ENCODE results near the gene SLC46A3. TPM values are rescaled to one million over a fixed set of nuclear protein-coding genes. Genes with fewer than 3 reads are reported as not detected.
A peak's percentile ranks its signal among the peaks of the same experiment; 100 is the strongest.

SLC46A3 gene
- total and polyA plus RNA-seq, 2 experiments from 2014 or later, result 27.9 to 48.5 TPM

- H3K9me2 ChIP-seq (replicated peaks; ENCODE audit: insufficient read depth), result no peaks in the 10 kb centered on the region
Measured at GRCh38 chr13:28755546-28755870, 36.7 kb upstream of the SLC46A3 start.

DNA sequence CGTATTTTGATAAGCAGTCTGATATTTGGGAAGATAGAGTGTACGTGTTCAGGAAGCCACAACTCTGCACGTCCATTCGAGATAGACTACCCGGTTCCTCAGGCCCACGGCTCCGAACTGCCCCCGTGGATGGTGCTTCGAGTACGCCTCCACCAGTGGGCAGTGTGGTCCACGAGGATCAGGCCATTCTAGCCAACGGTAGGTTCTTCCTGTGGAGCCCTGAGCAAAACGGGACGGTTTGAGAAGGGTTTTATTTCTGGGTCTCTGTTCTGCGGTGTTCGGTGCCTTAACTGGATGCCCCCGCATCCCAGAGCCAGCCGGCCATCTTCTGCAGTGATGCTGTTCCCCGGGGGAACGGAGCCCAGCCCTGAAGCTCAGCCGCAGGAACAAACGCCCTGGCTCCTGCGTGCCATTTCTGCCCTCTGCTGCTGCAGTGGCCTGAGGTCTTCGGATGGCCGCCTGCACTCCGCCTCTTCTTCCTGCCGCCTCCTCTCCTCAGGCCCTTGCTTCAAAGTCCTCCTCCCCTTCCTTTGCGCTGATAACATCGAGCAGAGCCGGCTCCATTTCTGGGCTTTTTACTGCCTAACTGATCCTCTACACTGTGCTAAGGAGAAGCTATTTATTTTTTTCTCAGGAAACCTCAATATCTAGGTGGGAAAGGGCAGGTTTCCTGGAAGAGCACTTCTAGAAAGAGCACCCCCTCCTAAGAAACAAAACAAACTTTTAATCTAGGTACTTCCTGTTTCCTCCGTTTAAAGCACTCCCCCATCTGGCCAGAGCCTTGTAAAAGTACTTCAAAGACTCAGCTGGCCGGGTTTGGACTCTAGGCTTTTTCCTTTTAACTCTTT, 36.2 kb upstream of the SLC46A3 start:
- TF ChIP-seq CTCF (IDR thresholded peaks at IDR 0.05; ENCODE audit: poor library complexity) (no peak), EZH2 (IDR thresholded peaks at IDR 0.05; ENCODE audit: borderline replicate concordance) (no peak), EZH2phosphoT487 (IDR thresholded peaks at IDR 0.05; ENCODE audit: low read depth, severe bottlenecking, unreplicated experiment) (no peak)
- Histone ChIP-seq H2AFZ (peak overlapping the region; percentile 54), H3K9me2 (replicated peaks; ENCODE audit: insufficient read depth) (no peaks in the 10 kb centered on the region), H3K9me3 (ENCODE audit: low read depth) (peaks cover 13% of the 10 kb centered on the region), H3K36me3 (replicated peaks; ENCODE audit: insufficient read depth, low read depth) (no peaks in the 10 kb centered on the region), H3K4me3 (no peak overlapping the region), H3K27me3 (no peaks in the 10 kb centered on the region), H3K4me2 (peak overlapping the region; percentile 63), H3K27ac (peak overlapping the region; percentile 49), H3K4me1 (ENCODE audit: insufficient read depth) (no peaks in the 10 kb centered on the region), H3K79me2 (no peaks in the 10 kb centered on the region), H4K20me1 (ENCODE audit: insufficient read depth, poor library complexity, severe bottlenecking) (no peaks in the 10 kb centered on the region)
- whole genome bisulfite sequencing (ENCODE audit: low lambda C conversion rate, missing lambda C conversion rate), result 62% methylated on average over 32 of the region's 32 CpGs
- DNase-seq (ENCODE audit: low spot score), result peak; percentile 46

More at GRCh38 chr13:28755546-28755870, 36.7 kb upstream of the SLC46A3 start:
- no peaks in the 10 kb centered on the region for H4K20me1 ChIP-seq (ENCODE audit: insufficient read depth, poor library complexity, severe bottlenecking)
- H3K4me1 ChIP-seq (ENCODE audit: insufficient read depth), result no peaks in the 10 kb centered on the region
- peaks cover 13% of the 10 kb centered on the region for H3K9me3 ChIP-seq (ENCODE audit: low read depth)
- no peaks in the 10 kb centered on the region for H3K27me3 ChIP-seq
- no peak for TF ChIP-seq EZH2phosphoT487 (IDR thresholded peaks at IDR 0.05; ENCODE audit: low read depth, severe bottlenecking, unreplicated experiment)
- no peak for TF ChIP-seq CTCF (IDR thresholded peaks at IDR 0.05; ENCODE audit: poor library complexity)
- TF ChIP-seq EZH2 (IDR thresholded peaks at IDR 0.05; ENCODE audit: borderline replicate concordance), result no peak
- no peak overlapping the region for H3K4me3 ChIP-seq
- H3K4me2 ChIP-seq, result peak overlapping the region; percentile 63
- no peaks in the 10 kb centered on the region for H3K36me3 ChIP-seq (replicated peaks; ENCODE audit: insufficient read depth, low read depth)
- peak overlapping the region; percentile 54 for H2AFZ ChIP-seq
- WGBS (ENCODE audit: low lambda C conversion rate, missing lambda C conversion rate), result 50% methylated on average over 5 of the region's 5 CpGs
- DNase-seq (ENCODE audit: low spot score), result no peak
- H3K27ac ChIP-seq, result peak overlapping the region; percentile 49
- H3K79me2 ChIP-seq, result no peaks in the 10 kb centered on the region

GRCh38 chr13:28753946-28754345, 35.2 kb upstream of the SLC46A3 start:
- no peaks in the 10 kb centered on the region for H4K20me1 ChIP-seq (ENCODE audit: insufficient read depth, poor library complexity, severe bottlenecking)
- TF ChIP-seq CTCF (IDR thresholded peaks at IDR 0.05; ENCODE audit: poor library complexity) (no peak), EZH2phosphoT487 (IDR thresholded peaks at IDR 0.05; ENCODE audit: low read depth, severe bottlenecking, unreplicated experiment) (no peak), EZH2 (IDR thresholded peaks at IDR 0.05; ENCODE audit: borderline replicate concordance) (no peak)
- no peaks in the 10 kb centered on the region for H3K27me3 ChIP-seq
- DNase-seq (ENCODE audit: low spot score), result no peak
- H3K4me1 ChIP-seq (ENCODE audit: insufficient read depth), result no peaks in the 10 kb centered on the region
- no peak overlapping the region for H2AFZ ChIP-seq
- peak overlapping the region; percentile 56 for H3K27ac ChIP-seq
- H3K36me3 ChIP-seq (replicated peaks; ENCODE audit: insufficient read depth, low read depth), result no peaks in the 10 kb centered on the region
- no peak overlapping the region for H3K4me2 ChIP-seq
- H3K4me3 ChIP-seq, result no peak overlapping the region
- H3K79me2 ChIP-seq, result no peaks in the 10 kb centered on the region
- H3K9me2 ChIP-seq (replicated peaks; ENCODE audit: insufficient read depth), result no peaks in the 10 kb centered on the region
- 90% methylated on average over 3 of the region's 3 CpGs for WGBS (ENCODE audit: low lambda C conversion rate, missing lambda C conversion rate)
- peaks cover 11% of the 10 kb centered on the region for H3K9me3 ChIP-seq (ENCODE audit: low read depth)

Data from hepatocyte (in vitro differentiated cells).